ENCODE results near the gene LOXHD1. TPM values are rescaled to one million over a fixed set of nuclear protein-coding genes. Genes with fewer than 3 reads are reported as not detected.

Gene LOXHD1
- total RNA-seq, 4 donors from 2014 or later = 0.33 to 3.2 (median 0.65) TPM

DNA sequence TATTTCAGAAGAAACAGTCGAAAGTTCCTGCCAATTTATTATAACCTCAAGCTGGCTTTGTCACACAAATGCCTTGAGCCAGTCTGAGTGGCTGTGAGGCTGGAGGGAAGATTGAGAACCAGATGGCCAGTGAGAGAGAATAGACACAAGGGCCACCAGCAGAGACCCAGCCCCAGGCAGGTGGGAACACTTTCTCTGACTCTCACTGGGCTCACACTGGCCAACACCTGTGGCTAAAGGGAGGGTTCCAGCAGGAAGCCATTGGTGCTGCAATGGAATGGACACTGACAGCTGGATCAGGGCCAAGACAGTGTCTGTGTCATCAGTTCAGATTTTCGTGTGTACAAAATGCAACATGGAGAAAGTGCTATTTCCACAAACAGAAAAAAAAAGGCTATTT is 29.9 kb downstream of the LOXHD1 start:
- TF ChIP-seq, protein P1, sequence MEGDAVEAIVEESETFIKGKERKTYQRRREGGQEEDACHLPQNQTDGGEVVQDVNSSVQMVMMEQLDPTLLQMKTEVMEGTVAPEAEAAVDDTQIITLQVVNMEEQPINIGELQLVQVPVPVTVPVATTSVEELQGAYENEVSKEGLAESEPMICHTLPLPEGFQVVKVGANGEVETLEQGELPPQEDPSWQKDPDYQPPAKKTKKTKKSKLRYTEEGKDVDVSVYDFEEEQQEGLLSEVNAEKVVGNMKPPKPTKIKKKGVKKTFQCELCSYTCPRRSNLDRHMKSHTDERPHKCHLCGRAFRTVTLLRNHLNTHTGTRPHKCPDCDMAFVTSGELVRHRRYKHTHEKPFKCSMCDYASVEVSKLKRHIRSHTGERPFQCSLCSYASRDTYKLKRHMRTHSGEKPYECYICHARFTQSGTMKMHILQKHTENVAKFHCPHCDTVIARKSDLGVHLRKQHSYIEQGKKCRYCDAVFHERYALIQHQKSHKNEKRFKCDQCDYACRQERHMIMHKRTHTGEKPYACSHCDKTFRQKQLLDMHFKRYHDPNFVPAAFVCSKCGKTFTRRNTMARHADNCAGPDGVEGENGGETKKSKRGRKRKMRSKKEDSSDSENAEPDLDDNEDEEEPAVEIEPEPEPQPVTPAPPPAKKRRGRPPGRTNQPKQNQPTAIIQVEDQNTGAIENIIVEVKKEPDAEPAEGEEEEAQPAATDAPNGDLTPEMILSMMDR (IDR thresholded peaks at IDR 0.05; ENCODE audit: low read depth) = no peak

DNA sequence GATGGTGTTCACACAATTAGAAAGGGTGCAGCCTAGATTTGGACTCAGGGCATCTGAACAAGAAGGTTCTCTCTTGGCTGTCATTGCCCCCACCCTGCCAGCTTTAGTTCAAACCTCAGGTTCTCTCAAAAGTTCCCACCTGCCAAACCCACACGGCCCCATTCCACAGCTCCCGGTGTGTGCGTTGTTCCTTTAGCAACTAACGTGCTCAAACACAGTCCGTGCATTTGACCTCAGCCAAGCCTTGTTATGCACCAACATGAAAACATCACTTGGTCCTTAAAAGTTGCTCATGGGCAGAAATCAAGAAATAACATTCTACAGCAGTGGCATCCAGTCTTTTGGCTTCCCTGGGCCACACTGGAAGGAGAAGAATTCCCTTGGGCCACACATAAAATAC is 32.0 kb downstream of the LOXHD1 start:
- TF ChIP-seq, protein P1 (IDR thresholded peaks at IDR 0.05; ENCODE audit: low read depth) = no peak

DNA sequence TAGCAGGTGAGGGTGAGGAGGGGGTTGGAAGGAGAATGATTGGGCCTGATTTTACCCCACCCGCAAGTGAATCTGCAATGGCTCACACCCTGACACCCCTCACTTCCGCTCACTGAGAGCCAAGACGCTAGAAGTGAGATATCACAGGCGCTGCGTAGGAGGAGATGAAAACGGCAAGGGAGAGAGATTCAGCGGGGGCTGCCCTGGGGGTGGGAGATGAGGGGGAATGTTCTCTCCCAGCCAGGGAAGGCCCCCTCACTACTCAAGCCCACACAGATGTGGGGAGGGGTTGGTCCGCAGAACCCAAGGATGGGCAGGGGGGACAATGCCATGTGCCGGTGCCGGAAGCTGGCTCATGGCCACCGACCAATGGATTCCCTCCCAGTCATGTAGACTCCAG is 32.9 kb downstream of the LOXHD1 start:
- TF ChIP-seq, protein P1 (IDR thresholded peaks at IDR 0.05; ENCODE audit: low read depth) = no peak

DNA sequence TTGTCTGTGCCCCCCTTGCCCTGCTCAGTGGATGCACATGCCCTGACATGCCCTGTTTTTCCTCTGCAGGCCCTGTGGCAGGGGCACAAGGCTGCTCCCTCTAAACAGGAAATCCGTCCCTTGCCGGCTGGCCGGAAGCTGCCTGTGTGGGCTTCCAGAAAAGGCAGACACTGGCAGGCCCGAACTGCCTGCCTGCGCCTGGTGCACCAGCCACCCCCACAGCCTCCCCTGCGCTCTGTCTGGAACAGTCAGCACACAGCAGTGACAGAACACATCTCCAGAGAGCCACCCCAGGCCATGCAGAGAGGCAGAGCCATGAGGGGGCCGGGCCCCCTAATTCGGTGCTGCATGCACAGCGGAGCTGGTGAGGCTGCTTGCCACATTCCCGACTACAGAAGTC is 33.5 kb downstream of the LOXHD1 start:
- TF ChIP-seq, protein P1 (IDR thresholded peaks at IDR 0.05; ENCODE audit: low read depth) = no peak

DNA sequence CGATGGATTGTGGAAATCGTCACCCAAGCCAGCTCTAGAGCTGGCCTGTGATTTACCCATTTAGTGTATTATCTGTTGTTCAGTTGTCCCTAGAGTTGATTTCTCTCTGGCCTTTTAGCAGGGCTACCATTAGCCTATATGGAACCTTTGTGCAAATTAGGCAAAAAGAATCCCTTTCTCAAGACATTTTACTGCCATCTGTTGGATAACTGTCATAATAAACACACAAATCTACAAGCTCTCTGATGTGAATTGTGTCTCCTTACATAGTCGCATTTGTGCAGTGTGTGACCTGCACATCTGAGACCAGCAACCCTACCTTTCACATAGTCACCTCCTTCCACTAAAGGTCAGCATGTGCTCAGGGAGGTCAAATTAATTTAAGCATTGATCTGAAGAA is 34.0 kb downstream of the LOXHD1 start:
- TF ChIP-seq, protein P1 (IDR thresholded peaks at IDR 0.05; ENCODE audit: low read depth) = no peak

DNA sequence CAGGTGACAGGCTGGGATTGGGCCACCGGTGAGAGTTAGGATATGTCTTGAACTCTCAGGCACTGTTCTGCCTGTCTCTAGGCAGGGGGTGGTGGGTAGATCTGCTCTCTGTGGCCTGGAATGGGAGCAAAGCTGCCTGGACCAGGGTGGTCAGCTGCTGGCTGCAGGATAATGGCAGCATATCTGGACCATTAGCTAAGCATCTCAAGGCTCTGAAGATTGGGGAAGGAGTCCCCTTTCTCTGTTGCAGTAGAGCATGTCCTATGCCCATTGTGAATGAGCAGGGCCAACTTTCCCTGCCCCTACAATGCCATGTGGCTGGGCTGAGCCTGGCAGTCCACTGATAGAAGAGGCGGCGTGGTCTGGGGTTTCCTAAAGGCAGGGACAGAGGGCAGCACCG is 34.6 kb downstream of the LOXHD1 start:
- TF ChIP-seq, protein P1 (IDR thresholded peaks at IDR 0.05; ENCODE audit: low read depth) = no peak

DNA sequence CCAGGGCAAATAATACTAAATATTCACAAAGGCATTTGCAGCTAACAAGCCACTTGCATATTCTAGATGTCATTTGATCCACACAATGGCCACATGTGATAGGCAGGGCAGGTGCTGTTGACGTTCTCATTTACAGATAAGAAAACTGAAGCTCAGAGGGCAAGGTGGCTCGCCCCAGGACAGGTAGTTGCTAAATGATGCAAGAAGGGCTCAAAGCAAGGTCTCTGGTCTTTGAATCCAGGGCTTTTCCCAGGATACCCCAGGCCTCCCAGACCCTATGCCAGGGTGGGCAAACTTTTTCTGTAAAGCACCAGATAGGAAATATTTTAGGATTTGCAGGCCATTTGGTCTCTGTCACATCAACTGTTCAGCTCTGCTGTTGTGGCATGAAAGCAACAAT is 35.1 kb downstream of the LOXHD1 start:
- TF ChIP-seq, protein P1 (IDR thresholded peaks at IDR 0.05; ENCODE audit: low read depth) = no peak
